ENCODE measurements around the gene GLCCI1.

The GLCCI1 gene

GRCh38 chr7:7966141-7966734 is 2.4 kb upstream of the GLCCI1 start:
- no peak for DNase-seq
- H3K27ac ChIP-seq: peak overlapping the region; percentile 5; the same call in 1 of the 2 replicates
- no peaks in the 10 kb centered on the region for H3K9me3 ChIP-seq (ENCODE audit: severe bottlenecking)
- H3K36me3 ChIP-seq: no peaks in the 10 kb centered on the region
- no peak overlapping the region for H3K4me3 ChIP-seq (ENCODE audit: low read depth, low read length)
- TF ChIP-seq CTCF (IDR thresholded peaks at IDR 0.05; ENCODE audit: low read depth, low read length): no peak
- no peaks in the 10 kb centered on the region for H3K27me3 ChIP-seq (ENCODE audit: insufficient read depth, low read depth, severe bottlenecking)

- no peak for DNase-seq
These were observed 581 bp upstream of the GLCCI1 start for GRCh38 chr7:7967886-7968543.

DNA sequence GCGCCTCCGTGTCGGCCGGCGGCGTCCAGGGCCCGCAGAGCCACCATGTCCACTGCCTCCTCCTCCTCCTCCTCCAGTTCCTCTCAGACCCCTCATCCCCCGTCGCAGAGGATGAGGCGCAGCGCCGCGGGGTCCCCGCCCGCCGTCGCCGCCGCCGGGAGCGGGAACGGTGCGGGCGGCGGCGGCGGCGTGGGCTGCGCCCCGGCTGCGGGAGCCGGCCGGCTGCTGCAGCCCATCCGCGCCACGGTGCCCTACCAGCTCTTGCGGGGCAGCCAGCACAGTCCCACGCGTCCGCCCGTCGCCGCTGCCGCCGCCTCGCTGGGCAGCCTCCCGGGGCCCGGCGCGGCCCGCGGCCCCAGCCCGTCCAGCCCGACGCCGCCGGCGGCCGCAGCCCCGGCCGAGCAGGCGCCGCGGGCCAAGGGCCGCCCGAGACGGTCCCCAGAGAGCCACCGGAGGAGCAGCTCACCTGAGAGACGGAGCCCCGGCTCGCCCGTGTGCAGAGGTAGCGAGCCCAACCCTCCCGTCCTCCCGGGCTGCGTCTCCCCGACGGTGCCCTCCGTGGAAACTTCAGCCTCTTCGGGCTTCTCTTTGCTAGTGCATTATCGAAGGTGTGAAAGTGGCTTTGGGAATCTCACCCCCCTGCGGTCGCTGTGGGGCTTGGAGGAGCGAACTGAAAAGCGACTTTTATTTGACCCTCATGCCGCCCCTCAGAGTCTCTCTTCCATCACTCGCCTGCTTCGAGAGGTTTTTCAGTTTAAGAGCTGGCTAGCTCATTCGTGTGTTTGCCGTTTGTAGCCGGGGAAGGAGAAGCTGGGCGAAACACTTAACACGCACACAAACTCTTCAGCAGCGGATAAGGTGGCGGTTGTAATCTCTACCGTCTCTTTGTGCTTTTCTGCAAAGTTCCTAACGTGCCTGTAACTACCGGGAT is 975 bp downstream of the GLCCI1 start:
- no peaks in the 10 kb centered on the region for H3K36me3 ChIP-seq
- H3K27me3 ChIP-seq (ENCODE audit: insufficient read depth, low read depth, severe bottlenecking): no peaks in the 10 kb centered on the region
- peak; percentile 64 for DNase-seq
- TF ChIP-seq CTCF (IDR thresholded peaks at IDR 0.05; ENCODE audit: low read depth, low read length): 0 out of 2 replicates have a peak, but pooled peaks have one; percentile 14
- H3K9me3 ChIP-seq (ENCODE audit: severe bottlenecking): no peaks in the 10 kb centered on the region
- peak overlapping the region; percentile 95 for H3K27ac ChIP-seq
- H3K4me3 ChIP-seq (ENCODE audit: low read depth, low read length): peak overlapping the region; percentile 99

More at GRCh38 chr7:7967886-7968543, 581 bp upstream of the GLCCI1 start:
- no peak for TF ChIP-seq CTCF (IDR thresholded peaks at IDR 0.05; ENCODE audit: low read depth, low read length)
- Histone ChIP-seq H3K27me3 (ENCODE audit: insufficient read depth, low read depth, severe bottlenecking) (no peaks in the 10 kb centered on the region), H3K27ac (no peak overlapping the region), H3K4me3 (ENCODE audit: low read depth, low read length) (peak overlapping the region; percentile 65), H3K9me3 (ENCODE audit: severe bottlenecking) (no peaks in the 10 kb centered on the region), H3K36me3 (no peaks in the 10 kb centered on the region)

GRCh38 chr7:7970237-7970530 is 1.6 kb downstream of the GLCCI1 start:
- Histone ChIP-seq H3K27me3 (ENCODE audit: insufficient read depth, low read depth, severe bottlenecking) (no peaks in the 10 kb centered on the region), H3K27ac (peak overlapping the region; percentile 75), H3K9me3 (ENCODE audit: severe bottlenecking) (no peaks in the 10 kb centered on the region), H3K4me3 (ENCODE audit: low read depth, low read length) (peak overlapping the region; percentile 99), H3K36me3 (no peaks in the 10 kb centered on the region)
- DNase-seq: peak; percentile 37
- no peak for TF ChIP-seq CTCF (IDR thresholded peaks at IDR 0.05; ENCODE audit: low read depth, low read length)

DNA sequence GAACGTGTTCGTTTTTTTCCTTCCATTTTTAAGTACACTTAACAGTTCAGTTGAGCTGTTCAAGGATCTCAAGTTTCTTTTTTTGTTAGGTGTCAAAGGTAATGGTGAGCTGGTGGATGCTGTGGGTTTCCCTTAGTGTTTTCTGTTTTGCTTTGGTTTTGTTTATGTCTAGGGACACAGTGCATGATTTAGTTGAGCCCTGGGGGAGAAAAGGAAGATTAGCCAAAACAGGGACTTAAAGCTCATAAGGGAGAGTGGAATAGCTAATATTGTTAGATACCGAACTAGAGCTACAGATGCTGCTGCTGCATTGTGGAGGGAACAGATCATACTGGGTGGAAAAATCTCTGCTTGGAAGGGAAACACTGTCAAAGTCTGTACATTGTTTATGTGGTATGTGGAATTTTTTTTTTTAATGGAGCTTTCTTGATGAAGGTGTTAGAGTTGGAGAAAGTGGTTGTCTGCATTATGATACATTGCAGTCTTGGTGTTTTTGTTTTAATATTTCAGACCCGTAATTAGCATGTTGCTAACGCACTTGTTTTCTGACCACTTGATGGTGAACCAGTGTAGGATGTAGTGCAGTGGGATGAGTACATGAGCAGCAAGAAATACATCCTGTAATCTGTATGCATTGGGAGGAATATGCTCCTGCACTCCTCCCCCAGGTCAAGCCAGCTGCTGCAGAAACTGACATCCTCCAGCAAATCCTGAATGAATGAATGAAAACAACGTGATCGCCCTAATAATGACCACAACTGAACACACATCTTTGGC is 2.1 kb downstream of the GLCCI1 start:
- no peaks in the 10 kb centered on the region for H3K27me3 ChIP-seq (ENCODE audit: insufficient read depth, low read depth, severe bottlenecking)
- no peak for TF ChIP-seq CTCF (IDR thresholded peaks at IDR 0.05; ENCODE audit: low read depth, low read length)
- H3K9me3 ChIP-seq (ENCODE audit: severe bottlenecking): no peaks in the 10 kb centered on the region
- H3K36me3 ChIP-seq: no peaks in the 10 kb centered on the region
- peak; percentile 41 for DNase-seq
- H3K4me3 ChIP-seq (ENCODE audit: low read depth, low read length): peak overlapping the region; percentile 99
- peak overlapping the region; percentile 47 for H3K27ac ChIP-seq
